WTC11 (cell line): ENCODE data around the gene SLC43A3. TPM values are rescaled to one million over a fixed set of nuclear protein-coding genes. Genes with fewer than 3 reads are reported as not detected.

ENCODE experiments used
- ATAC-seq: fragments of 200-7000 bp; cut with Tn5 transposase; 2 replicates; pipeline ENCODE4 v1.10.0; 2021; ENCODE audit warnings: mild to moderate bottlenecking, moderate library complexity
- CTCF ChIA-PET: fragments of 300-600 bp; sonication (Branson Sonifier 250); formaldehyde crosslinking; loops from one replicate; lab custom pipeline; 2021; ENCODE audit warnings: antibody characterized with exemption; lab: Charles Lee
- POLR2A ChIA-PET: fragments of 350-600 bp; sonication (Branson Sonifier 250); formaldehyde crosslinking; loops from one replicate; lab custom pipeline; 2021; ENCODE audit warnings: antibody characterized with exemption; lab: Charles Lee
- DNase-seq: peaks from one replicate; pipeline ENCODE4 v3.0.0; 2021; ENCODE audit warnings: low spot score
- H3K27ac Mint-ChIP-seq: 2 replicates; pipeline ENCODE4 v1.8.0; 2021; ENCODE audit warnings: mixed read lengths
- H3K27me3 Mint-ChIP-seq: 2 replicates; pipeline ENCODE4 v1.8.0; 2021; ENCODE audit warnings: low read depth, mild to moderate bottlenecking, moderate library complexity, mixed read lengths
- H3K36me3 Mint-ChIP-seq: 2 replicates; pipeline ENCODE4 v1.8.0; 2021; ENCODE audit warnings: mixed read lengths
- H3K4me1 Mint-ChIP-seq: 2 replicates; pipeline ENCODE4 v1.8.0; 2022; ENCODE audit warnings: mixed read lengths
- H3K4me3 Mint-ChIP-seq: 2 replicates; pipeline ENCODE4 v1.8.0; 2021; ENCODE audit warnings: mild to moderate bottlenecking, moderate library complexity, mixed read lengths
- H3K9me3 Mint-ChIP-seq: 2 replicates; pipeline ENCODE4 v1.8.0; 2021; ENCODE audit warnings: mixed read lengths
- CBFB ChIP-seq: sonication (generic); formaldehyde crosslinking; IDR thresholded peaks from 2 replicates; pipeline ENCODE4 v1.8.1; 2022; ENCODE audit warnings: mild to moderate bottlenecking, low read depth, missing genetic modification reagents
- ESRRA ChIP-seq: sonication (generic); formaldehyde crosslinking; IDR thresholded peaks from 2 replicates; pipeline ENCODE4 v1.8.1; 2022; ENCODE audit warnings: mild to moderate bottlenecking, missing genetic modification reagents, borderline replicate concordance
- GABPB1 ChIP-seq: sonication (generic); formaldehyde crosslinking; IDR thresholded peaks from 2 replicates; pipeline ENCODE4 v1.8.1; 2023; ENCODE audit warnings: mild to moderate bottlenecking, missing genetic modification reagents
- HMGA2 ChIP-seq: fragments of 250-450 bp; sonication (Bioruptor Pico); IDR thresholded peaks from 2 replicates; pipeline ENCODE4 v1.4.0; 2021; ENCODE audit warnings: mild to moderate bottlenecking, moderate library complexity
- JAZF1 ChIP-seq: fragments of 250-450 bp; sonication (Bioruptor Pico); IDR thresholded peaks from 2 replicates; pipeline ENCODE4 v1.9.0; 2021; ENCODE audit warnings: moderate library complexity, mild to moderate bottlenecking, inconsistent platforms
- MLX ChIP-seq: sonication (generic); formaldehyde crosslinking; IDR thresholded peaks from 2 replicates; pipeline ENCODE4 v1.8.1; 2023; ENCODE audit warnings: mild to moderate bottlenecking, missing genetic modification reagents, moderate library complexity
- MYBL2 ChIP-seq: sonication (generic); formaldehyde crosslinking; IDR thresholded peaks from 2 replicates; pipeline ENCODE4 v1.8.1; 2023; ENCODE audit warnings: mild to moderate bottlenecking, moderate library complexity, missing genetic modification reagents
- SMAD4 ChIP-seq: sonication (generic); formaldehyde crosslinking; IDR thresholded peaks from 2 replicates; pipeline ENCODE4 v1.8.0; 2022; ENCODE audit warnings: mild to moderate bottlenecking, missing genetic modification reagents
- SOX15 ChIP-seq: fragments of 250-450 bp; sonication (Bioruptor Pico); IDR thresholded peaks from 2 replicates; pipeline ENCODE4 v1.9.0; 2021; ENCODE audit warnings: mild to moderate bottlenecking
- TEAD4 ChIP-seq: sonication (generic); formaldehyde crosslinking; IDR thresholded peaks from 2 replicates; pipeline ENCODE4 v1.8.0; 2022; ENCODE audit warnings: mild to moderate bottlenecking, missing genetic modification reagents
- ZNF396 ChIP-seq: fragments of 250-450 bp; sonication (Bioruptor Pico); IDR thresholded peaks from 2 replicates; pipeline ENCODE4 v1.8.0; 2021; ENCODE audit warnings: mild to moderate bottlenecking, moderate library complexity, borderline replicate concordance
- total RNA-seq: library from RNA; stranded (reverse); gene quantifications from 3 replicates; pipeline ENCODE4 v1.2.3, GENCODE V29; 2021
- TF ChIP-seq, protein P1 (sequence below): sonication (generic); formaldehyde crosslinking; IDR thresholded peaks from 2 replicates; pipeline ENCODE4 v1.8.0; 2023; ENCODE audit warnings: missing genetic modification reagents, mild to moderate bottlenecking, borderline replicate concordance
- TF ChIP-seq, protein P2 (sequence below): sonication (generic); formaldehyde crosslinking; IDR thresholded peaks from 2 replicates; pipeline ENCODE4 v1.8.0; 2022; ENCODE audit warnings: mild to moderate bottlenecking, missing genetic modification reagents
- TF ChIP-seq, protein P3 (sequence below): sonication (generic); formaldehyde crosslinking; IDR thresholded peaks from 2 replicates; pipeline ENCODE4 v1.8.0; 2022; ENCODE audit warnings: mild to moderate bottlenecking, missing genetic modification reagents
- TF ChIP-seq, protein P4 (sequence below): sonication (generic); formaldehyde crosslinking; IDR thresholded peaks from 2 replicates; pipeline ENCODE4 v1.8.0; 2022; ENCODE audit warnings: missing genetic modification reagents
- TF ChIP-seq, protein P5 (sequence below): sonication (generic); formaldehyde crosslinking; IDR thresholded peaks from 2 replicates; pipeline ENCODE4 v1.8.0; 2023; ENCODE audit warnings: missing genetic modification reagents

Gene SLC43A3
- total RNA-seq, 1 experiment from 2014 or later, result 22.6 TPM

- TF ChIP-seq, protein P1, sequence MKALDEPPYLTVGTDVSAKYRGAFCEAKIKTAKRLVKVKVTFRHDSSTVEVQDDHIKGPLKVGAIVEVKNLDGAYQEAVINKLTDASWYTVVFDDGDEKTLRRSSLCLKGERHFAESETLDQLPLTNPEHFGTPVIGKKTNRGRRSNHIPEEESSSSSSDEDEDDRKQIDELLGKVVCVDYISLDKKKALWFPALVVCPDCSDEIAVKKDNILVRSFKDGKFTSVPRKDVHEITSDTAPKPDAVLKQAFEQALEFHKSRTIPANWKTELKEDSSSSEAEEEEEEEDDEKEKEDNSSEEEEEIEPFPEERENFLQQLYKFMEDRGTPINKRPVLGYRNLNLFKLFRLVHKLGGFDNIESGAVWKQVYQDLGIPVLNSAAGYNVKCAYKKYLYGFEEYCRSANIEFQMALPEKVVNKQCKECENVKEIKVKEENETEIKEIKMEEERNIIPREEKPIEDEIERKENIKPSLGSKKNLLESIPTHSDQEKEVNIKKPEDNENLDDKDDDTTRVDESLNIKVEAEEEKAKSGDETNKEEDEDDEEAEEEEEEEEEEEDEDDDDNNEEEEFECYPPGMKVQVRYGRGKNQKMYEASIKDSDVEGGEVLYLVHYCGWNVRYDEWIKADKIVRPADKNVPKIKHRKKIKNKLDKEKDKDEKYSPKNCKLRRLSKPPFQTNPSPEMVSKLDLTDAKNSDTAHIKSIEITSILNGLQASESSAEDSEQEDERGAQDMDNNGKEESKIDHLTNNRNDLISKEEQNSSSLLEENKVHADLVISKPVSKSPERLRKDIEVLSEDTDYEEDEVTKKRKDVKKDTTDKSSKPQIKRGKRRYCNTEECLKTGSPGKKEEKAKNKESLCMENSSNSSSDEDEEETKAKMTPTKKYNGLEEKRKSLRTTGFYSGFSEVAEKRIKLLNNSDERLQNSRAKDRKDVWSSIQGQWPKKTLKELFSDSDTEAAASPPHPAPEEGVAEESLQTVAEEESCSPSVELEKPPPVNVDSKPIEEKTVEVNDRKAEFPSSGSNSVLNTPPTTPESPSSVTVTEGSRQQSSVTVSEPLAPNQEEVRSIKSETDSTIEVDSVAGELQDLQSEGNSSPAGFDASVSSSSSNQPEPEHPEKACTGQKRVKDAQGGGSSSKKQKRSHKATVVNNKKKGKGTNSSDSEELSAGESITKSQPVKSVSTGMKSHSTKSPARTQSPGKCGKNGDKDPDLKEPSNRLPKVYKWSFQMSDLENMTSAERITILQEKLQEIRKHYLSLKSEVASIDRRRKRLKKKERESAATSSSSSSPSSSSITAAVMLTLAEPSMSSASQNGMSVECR (CRISPR knock-in tag), result no peak
- TF ChIP-seq, protein P2, sequence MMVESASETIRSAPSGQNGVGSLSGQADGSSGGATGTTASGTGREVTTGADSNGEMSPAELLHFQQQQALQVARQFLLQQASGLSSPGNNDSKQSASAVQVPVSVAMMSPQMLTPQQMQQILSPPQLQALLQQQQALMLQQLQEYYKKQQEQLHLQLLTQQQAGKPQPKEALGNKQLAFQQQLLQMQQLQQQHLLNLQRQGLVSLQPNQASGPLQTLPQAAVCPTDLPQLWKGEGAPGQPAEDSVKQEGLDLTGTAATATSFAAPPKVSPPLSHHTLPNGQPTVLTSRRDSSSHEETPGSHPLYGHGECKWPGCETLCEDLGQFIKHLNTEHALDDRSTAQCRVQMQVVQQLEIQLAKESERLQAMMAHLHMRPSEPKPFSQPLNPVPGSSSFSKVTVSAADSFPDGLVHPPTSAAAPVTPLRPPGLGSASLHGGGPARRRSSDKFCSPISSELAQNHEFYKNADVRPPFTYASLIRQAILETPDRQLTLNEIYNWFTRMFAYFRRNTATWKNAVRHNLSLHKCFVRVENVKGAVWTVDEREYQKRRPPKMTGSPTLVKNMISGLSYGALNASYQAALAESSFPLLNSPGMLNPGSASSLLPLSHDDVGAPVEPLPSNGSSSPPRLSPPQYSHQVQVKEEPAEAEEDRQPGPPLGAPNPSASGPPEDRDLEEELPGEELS, result no peak
- TF ChIP-seq SMAD4 (CRISPR knock-in tag) (no peak), JAZF1 (CRISPR knock-in tag) (no peak), SOX15 (CRISPR knock-in tag) (no peak), ESRRA (CRISPR knock-in tag) (no peak), MYBL2 (no peak), GABPB1 (no peak), HMGA2 (CRISPR knock-in tag) (no peak)
- TF ChIP-seq, protein P3, sequence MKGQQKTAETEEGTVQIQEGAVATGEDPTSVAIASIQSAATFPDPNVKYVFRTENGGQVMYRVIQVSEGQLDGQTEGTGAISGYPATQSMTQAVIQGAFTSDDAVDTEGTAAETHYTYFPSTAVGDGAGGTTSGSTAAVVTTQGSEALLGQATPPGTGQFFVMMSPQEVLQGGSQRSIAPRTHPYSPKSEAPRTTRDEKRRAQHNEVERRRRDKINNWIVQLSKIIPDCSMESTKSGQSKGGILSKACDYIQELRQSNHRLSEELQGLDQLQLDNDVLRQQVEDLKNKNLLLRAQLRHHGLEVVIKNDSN (CRISPR knock-in tag), result no peak
- TF ChIP-seq, protein P4, sequence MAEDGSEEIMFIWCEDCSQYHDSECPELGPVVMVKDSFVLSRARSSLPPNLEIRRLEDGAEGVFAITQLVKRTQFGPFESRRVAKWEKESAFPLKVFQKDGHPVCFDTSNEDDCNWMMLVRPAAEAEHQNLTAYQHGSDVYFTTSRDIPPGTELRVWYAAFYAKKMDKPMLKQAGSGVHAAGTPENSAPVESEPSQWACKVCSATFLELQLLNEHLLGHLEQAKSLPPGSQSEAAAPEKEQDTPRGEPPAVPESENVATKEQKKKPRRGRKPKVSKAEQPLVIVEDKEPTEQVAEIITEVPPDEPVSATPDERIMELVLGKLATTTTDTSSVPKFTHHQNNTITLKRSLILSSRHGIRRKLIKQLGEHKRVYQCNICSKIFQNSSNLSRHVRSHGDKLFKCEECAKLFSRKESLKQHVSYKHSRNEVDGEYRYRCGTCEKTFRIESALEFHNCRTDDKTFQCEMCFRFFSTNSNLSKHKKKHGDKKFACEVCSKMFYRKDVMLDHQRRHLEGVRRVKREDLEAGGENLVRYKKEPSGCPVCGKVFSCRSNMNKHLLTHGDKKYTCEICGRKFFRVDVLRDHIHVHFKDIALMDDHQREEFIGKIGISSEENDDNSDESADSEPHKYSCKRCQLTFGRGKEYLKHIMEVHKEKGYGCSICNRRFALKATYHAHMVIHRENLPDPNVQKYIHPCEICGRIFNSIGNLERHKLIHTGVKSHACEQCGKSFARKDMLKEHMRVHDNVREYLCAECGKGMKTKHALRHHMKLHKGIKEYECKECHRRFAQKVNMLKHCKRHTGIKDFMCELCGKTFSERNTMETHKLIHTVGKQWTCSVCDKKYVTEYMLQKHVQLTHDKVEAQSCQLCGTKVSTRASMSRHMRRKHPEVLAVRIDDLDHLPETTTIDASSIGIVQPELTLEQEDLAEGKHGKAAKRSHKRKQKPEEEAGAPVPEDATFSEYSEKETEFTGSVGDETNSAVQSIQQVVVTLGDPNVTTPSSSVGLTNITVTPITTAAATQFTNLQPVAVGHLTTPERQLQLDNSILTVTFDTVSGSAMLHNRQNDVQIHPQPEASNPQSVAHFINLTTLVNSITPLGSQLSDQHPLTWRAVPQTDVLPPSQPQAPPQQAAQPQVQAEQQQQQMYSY (CRISPR knock-in tag), result no peak
These were observed 58.1 kb downstream of the SLC43A3 start (continued) for GRCh38 chr11:57368845-57369232.

GRCh38 chr11:57368106-57368844 is 58.6 kb downstream of the SLC43A3 start:
- no peak for ATAC-seq
- no peak for TF ChIP-seq ZNF396 (CRISPR knock-in tag)
- no peak for TF ChIP-seq MLX (CRISPR knock-in tag)
- TF ChIP-seq TEAD4, result no peak
- no peak for TF ChIP-seq CBFB (CRISPR knock-in tag)
- TF ChIP-seq, protein P5, sequence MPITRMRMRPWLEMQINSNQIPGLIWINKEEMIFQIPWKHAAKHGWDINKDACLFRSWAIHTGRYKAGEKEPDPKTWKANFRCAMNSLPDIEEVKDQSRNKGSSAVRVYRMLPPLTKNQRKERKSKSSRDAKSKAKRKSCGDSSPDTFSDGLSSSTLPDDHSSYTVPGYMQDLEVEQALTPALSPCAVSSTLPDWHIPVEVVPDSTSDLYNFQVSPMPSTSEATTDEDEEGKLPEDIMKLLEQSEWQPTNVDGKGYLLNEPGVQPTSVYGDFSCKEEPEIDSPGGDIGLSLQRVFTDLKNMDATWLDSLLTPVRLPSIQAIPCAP (CRISPR knock-in tag), result no peak
- Mint-ChIP-seq H3K4me1 (peaks cover 24% of the 10 kb centered on the region), H3K27me3 (peaks cover 1% of the 10 kb centered on the region; the same call in 1 of the 2 replicates), H3K27ac (peak overlapping the region; percentile 19; the same call in 1 of the 2 replicates), H3K9me3 (peaks cover 2% of the 10 kb centered on the region; the same call in 1 of the 2 replicates), H3K4me3 (no peak overlapping the region), H3K36me3 (no peaks in the 10 kb centered on the region)
- ChIA-PET POLR2A (no interaction called here), CTCF (interaction anchor here (0.6 to 1.2 kb wide), 4 partner anchors 11 to 158 kb away, joined by 3 to 4 read pairs (median 3); no protein-coding TSS in a partner anchor)
- DNase-seq, result no peak
